Measurements from ENCODE around the gene FCGR2B.
A peak's percentile ranks its signal among the peaks of the same experiment; 100 is the strongest.

The FCGR2B gene

DNA sequence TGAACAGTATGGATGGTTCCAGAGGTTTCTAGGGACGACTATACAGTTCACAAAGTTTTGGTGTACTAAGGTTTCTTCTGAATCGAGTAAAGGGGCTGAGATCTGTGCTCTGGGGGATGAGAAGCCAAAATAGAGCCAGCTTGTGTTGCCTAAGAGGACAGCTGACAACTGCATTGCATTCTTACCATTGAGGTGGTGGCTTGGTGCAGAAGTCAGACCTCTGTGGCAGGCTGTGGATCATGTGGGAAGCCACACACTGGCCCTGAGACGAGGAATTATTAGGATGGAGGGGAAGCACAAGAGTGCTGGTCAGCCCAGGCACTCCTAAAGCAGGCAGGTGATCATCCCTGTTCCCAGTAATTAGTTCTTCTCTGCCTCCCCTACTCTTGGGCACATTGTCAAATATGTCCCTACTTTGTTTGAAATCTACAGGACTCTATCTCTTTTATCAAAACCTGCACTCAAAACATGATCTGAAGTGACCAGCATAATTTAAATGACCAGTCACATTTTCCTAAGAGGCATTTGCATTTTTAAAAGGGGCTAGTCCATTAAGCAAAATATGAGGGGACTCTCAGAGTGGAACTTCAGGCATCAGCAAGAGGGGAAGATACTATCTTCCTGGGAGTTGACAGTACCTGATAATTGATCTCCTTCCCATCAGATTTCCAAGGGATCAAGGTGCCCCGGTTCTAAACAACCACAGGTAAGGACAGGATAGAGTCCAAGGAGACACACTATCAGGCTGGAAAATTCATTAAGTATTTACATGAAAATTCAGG lies 58.2 kb downstream of the FCGR2B start, which contains the start of gene FCRLB (continued):
- TF ChIP-seq, protein P1, sequence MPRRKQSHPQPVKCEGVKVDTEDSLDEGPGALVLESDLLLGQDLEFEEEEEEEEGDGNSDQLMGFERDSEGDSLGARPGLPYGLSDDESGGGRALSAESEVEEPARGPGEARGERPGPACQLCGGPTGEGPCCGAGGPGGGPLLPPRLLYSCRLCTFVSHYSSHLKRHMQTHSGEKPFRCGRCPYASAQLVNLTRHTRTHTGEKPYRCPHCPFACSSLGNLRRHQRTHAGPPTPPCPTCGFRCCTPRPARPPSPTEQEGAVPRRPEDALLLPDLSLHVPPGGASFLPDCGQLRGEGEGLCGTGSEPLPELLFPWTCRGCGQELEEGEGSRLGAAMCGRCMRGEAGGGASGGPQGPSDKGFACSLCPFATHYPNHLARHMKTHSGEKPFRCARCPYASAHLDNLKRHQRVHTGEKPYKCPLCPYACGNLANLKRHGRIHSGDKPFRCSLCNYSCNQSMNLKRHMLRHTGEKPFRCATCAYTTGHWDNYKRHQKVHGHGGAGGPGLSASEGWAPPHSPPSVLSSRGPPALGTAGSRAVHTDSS (tag by site-specific recombination; IDR thresholded peaks at IDR 0.05): no peak
- no peak for TF ChIP-seq ZNF473 (tag by site-specific recombination; IDR thresholded peaks at IDR 0.05)

DNA sequence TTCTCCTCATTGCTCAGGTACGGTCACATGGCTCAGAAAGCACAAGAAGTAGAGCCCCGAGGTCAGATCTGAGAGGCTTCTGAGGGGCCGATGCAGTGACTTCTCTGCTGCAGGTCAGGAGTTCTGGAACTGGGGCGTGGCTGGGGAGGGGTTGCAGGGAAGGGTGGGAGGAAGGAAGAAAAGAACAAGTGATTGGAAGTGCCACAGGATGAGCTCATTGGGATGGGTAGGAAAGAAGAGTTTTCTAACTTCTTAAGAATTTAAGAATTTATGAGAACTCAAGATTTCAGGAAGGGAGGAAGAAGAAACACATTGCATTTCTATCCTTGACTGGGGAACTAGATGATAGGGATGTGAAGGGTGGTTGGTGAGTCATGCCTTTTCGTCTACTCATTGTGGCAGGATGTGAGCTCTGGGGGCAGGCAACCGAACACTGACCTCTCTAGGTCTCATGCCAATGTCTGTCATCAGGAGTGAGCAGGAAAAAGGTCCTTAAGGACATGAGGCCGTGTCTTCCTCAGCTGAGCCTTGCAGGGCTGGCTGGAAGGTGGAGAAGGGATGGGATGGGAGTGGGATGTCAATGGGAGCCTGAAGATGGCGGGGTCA lies 58.9 kb downstream of the FCGR2B start:
- Histone ChIP-seq H3K27ac (ENCODE audit: extremely low read depth, low read depth, low read length) (no peak overlapping the region), H3K9me3 (ENCODE audit: control insufficient read depth, insufficient read depth, low read depth, low read length) (no peaks in the 10 kb centered on the region), H3K4me3 (ENCODE audit: low read depth, low read length) (no peak overlapping the region), H3K36me3 (ENCODE audit: control insufficient read depth in 2 of 2, insufficient read depth in 1 of 2, low read length in 2 of 2) (no peaks in the 10 kb centered on the region), H3K4me1 (ENCODE audit: control insufficient read depth, insufficient read depth, low read length) (no peaks in the 10 kb centered on the region; the same call in 1 of the 2 replicates)
- CTCF ChIA-PET: interaction anchor here (1.1 to 1.9 kb wide), 2 partner anchors 12 to 19 kb away, joined by 3 to 8 read pairs; no protein-coding TSS in a partner anchor
- POLR2A ChIA-PET: no interaction called here
- TF ChIP-seq ZNF785 (tag by site-specific recombination; IDR thresholded peaks at IDR 0.05) (no peak), GFI1B (tag by site-specific recombination; IDR thresholded peaks at IDR 0.05) (no peak), KLF1 (tag by site-specific recombination; IDR thresholded peaks at IDR 0.05) (peak; percentile 54), ZNF366 (tag by site-specific recombination; conservative IDR thresholded peaks at IDR 0.05) (peak; percentile 22; the same call in 1 of the 2 replicates), ZBTB8A (tag by site-specific recombination; IDR thresholded peaks at IDR 0.05) (no peak), ZFHX2 (tag by site-specific recombination; conservative IDR thresholded peaks at IDR 0.05) (peak; percentile 70), ZNF521 (tag by site-specific recombination; IDR thresholded peaks at IDR 0.05) (no peak), EGR2 (tag by site-specific recombination; IDR thresholded peaks at IDR 0.05; ENCODE audit: low read depth) (peak; percentile 64), ZSCAN30 (tag by site-specific recombination; IDR thresholded peaks at IDR 0.05) (no peak)

DNA sequence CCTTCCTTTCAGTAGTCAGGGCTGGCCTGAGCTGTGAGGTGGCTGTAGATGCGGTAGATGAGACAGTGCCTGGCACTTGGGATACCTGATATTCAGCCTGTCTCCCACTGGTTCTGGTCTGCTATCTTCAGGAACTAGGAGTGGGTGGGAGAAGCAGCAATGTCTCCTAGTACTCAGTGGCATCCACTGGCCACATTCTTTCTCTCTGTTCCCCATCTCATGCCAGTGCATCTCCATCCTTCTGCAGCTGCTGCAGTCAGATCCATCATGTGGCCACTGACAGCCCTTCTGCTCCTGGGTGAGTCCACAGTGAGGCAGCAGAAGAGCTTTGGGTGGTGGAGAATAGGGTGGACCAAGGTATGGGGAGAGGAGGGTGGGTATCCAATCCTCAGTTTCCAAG lies 59.5 kb downstream of the FCGR2B start:
- no peaks in the 10 kb centered on the region; the same call in 1 of the 2 replicates for H3K4me1 ChIP-seq (ENCODE audit: control insufficient read depth, insufficient read depth, low read length)
- CTCF ChIA-PET: interaction anchor here (0.6 to 1.9 kb wide), 3 partner anchors 13 to 752 kb away, joined by 3 to 8 read pairs (median 5); no protein-coding TSS in a partner anchor
- POLR2A ChIA-PET: no interaction called here
- H3K27ac ChIP-seq (ENCODE audit: extremely low read depth, low read depth, low read length): no peak overlapping the region
- H3K36me3 ChIP-seq (ENCODE audit: control insufficient read depth in 2 of 2, insufficient read depth in 1 of 2, low read length in 2 of 2): no peaks in the 10 kb centered on the region
- H3K9me3 ChIP-seq (ENCODE audit: control insufficient read depth, insufficient read depth, low read depth, low read length): no peaks in the 10 kb centered on the region
- H3K4me3 ChIP-seq (ENCODE audit: low read depth, low read length): no peak overlapping the region
- TF ChIP-seq, protein P2, sequence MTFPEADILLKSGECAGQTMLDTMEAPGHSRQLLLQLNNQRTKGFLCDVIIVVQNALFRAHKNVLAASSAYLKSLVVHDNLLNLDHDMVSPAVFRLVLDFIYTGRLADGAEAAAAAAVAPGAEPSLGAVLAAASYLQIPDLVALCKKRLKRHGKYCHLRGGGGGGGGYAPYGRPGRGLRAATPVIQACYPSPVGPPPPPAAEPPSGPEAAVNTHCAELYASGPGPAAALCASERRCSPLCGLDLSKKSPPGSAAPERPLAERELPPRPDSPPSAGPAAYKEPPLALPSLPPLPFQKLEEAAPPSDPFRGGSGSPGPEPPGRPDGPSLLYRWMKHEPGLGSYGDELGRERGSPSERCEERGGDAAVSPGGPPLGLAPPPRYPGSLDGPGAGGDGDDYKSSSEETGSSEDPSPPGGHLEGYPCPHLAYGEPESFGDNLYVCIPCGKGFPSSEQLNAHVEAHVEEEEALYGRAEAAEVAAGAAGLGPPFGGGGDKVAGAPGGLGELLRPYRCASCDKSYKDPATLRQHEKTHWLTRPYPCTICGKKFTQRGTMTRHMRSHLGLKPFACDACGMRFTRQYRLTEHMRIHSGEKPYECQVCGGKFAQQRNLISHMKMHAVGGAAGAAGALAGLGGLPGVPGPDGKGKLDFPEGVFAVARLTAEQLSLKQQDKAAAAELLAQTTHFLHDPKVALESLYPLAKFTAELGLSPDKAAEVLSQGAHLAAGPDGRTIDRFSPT (tag by site-specific recombination; IDR thresholded peaks at IDR 0.05): no peak
- TF ChIP-seq SP2 (tag by site-specific recombination; IDR thresholded peaks at IDR 0.05) (no peak), SALL2 (tag by site-specific recombination; IDR thresholded peaks at IDR 0.05; ENCODE audit: borderline replicate concordance) (no peak), ZNF677 (tag by site-specific recombination; IDR thresholded peaks at IDR 0.05) (no peak), ZNF600 (tag by site-specific recombination; IDR thresholded peaks at IDR 0.05) (no peak), ZNF514 (tag by site-specific recombination; IDR thresholded peaks at IDR 0.05) (no peak), ZBTB7A (tag by site-specific recombination; IDR thresholded peaks at IDR 0.05; ENCODE audit: low read depth) (no peak)
- TF ChIP-seq, protein P3, sequence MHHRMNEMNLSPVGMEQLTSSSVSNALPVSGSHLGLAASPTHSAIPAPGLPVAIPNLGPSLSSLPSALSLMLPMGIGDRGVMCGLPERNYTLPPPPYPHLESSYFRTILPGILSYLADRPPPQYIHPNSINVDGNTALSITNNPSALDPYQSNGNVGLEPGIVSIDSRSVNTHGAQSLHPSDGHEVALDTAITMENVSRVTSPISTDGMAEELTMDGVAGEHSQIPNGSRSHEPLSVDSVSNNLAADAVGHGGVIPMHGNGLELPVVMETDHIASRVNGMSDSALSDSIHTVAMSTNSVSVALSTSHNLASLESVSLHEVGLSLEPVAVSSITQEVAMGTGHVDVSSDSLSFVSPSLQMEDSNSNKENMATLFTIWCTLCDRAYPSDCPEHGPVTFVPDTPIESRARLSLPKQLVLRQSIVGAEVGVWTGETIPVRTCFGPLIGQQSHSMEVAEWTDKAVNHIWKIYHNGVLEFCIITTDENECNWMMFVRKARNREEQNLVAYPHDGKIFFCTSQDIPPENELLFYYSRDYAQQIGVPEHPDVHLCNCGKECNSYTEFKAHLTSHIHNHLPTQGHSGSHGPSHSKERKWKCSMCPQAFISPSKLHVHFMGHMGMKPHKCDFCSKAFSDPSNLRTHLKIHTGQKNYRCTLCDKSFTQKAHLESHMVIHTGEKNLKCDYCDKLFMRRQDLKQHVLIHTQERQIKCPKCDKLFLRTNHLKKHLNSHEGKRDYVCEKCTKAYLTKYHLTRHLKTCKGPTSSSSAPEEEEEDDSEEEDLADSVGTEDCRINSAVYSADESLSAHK (tag by site-specific recombination; IDR thresholded peaks at IDR 0.05): no peak
- TF ChIP-seq, protein P4, sequence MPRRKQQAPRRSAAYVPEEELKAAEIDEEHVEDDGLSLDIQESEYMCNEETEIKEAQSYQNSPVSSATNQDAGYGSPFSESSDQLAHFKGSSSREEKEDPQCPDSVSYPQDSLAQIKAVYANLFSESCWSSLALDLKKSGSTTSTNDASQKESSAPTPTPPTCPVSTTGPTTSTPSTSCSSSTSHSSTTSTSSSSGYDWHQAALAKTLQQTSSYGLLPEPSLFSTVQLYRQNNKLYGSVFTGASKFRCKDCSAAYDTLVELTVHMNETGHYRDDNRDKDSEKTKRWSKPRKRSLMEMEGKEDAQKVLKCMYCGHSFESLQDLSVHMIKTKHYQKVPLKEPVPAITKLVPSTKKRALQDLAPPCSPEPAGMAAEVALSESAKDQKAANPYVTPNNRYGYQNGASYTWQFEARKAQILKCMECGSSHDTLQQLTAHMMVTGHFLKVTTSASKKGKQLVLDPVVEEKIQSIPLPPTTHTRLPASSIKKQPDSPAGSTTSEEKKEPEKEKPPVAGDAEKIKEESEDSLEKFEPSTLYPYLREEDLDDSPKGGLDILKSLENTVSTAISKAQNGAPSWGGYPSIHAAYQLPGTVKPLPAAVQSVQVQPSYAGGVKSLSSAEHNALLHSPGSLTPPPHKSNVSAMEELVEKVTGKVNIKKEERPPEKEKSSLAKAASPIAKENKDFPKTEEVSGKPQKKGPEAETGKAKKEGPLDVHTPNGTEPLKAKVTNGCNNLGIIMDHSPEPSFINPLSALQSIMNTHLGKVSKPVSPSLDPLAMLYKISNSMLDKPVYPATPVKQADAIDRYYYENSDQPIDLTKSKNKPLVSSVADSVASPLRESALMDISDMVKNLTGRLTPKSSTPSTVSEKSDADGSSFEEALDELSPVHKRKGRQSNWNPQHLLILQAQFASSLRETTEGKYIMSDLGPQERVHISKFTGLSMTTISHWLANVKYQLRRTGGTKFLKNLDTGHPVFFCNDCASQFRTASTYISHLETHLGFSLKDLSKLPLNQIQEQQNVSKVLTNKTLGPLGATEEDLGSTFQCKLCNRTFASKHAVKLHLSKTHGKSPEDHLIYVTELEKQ (tag by site-specific recombination; IDR thresholded peaks at IDR 0.05; ENCODE audit: borderline replicate concordance): no peak
- TF ChIP-seq, protein P5, sequence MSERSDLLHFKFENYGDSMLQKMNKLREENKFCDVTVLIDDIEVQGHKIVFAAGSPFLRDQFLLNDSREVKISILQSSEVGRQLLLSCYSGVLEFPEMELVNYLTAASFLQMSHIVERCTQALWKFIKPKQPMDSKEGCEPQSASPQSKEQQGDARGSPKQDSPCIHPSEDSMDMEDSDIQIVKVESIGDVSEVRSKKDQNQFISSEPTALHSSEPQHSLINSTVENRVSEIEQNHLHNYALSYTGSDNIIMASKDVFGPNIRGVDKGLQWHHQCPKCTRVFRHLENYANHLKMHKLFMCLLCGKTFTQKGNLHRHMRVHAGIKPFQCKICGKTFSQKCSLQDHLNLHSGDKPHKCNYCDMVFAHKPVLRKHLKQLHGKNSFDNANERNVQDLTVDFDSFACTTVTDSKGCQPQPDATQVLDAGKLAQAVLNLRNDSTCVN (tag by site-specific recombination; optimal IDR thresholded peaks at IDR 0.05): no peak

Measured in HEK293 (cell line).